H1 (cell line): ENCODE data around the gene PSAP. TPM values are rescaled to one million over a fixed set of nuclear protein-coding genes. Genes with fewer than 3 reads are reported as not detected.

Experiments used
- CBX8 ChIP-seq: fragments of 300-800, 300-1000 bp; sonication (generic); IDR thresholded peaks from 2 replicates; pipeline ENCODE4 v1.7.1; 2016; ENCODE audit warnings: low read depth, low read length, borderline replicate concordance
- CHD1 ChIP-seq: IDR thresholded peaks from 2 replicates; pipeline ENCODE4 v1.6.1; 2012; ENCODE audit warnings: low read depth, low read length, improper control_type of control experiment
- RFX5 ChIP-seq: IDR thresholded peaks from 2 replicates; pipeline ENCODE4 v1.6.1; 2011; ENCODE audit warnings: low read depth, low read length, improper control_type of control experiment, borderline replicate concordance
- TBP ChIP-seq: IDR thresholded peaks from 2 replicates; pipeline ENCODE4 v1.6.1; 2011; ENCODE audit warnings: low read depth, low read length, improper control_type of control experiment
- polyA plus RNA-seq, 7 experiments: library from polyadenylated mRNA; depleted of rRNA in 3 of 7; stranded (reverse) in 5 of 7; unstranded in 2 of 7; fragments of >200 nt in 5 of 7; fragments of 200-250 nt in 2 of 7; gene quantifications; 1 replicate in 5 of 7; 2 replicates in 1 of 7; 4 replicates in 1 of 7; pipeline versions ENCODE4 v1.2.1 to v1.2.3, GENCODE V29; 2011 to 2013; ENCODE audit warnings: missing spikeins in 2 of 7, mixed read lengths in 2 of 7
- total RNA-seq: library from RNA; stranded (reverse); fragmentation: NEBNext Ultra II Directional; extraction: Animal tissue kit (Norgen Biotek cat#: 25700); gene quantifications from 2 replicates; pipeline ENCODE4 v1.2.1, GENCODE V29; 2021

PSAP gene
- total and polyA plus RNA-seq, 2 of the 8 experiments (the other 6 are each of a cell fraction or from before 2014, with no cell fraction given): 386 to 504 TPM

- TF ChIP-seq RFX5 (no peak), CHD1 (no peak), CBX8 (no peak), TBP (no peak)
Observed at GRCh38 chr10:71844084-71844483, 7.0 kb downstream of the PSAP start (continued).
